RWPE2 (cell line): ENCODE data around the gene LMX1A.

Experiments used
- ATAC-seq: fragments of 200-7000 bp; cut with Tn5 transposase; 3 replicates; pipeline ENCODE4 v1.9.1; 2021; ENCODE audit warnings: low read depth
- DNase-seq: peaks from one replicate; pipeline ENCODE4 v3.0.0-alpha.2; 2020; ENCODE audit warnings: low spot score
- H3K27ac ChIP-seq: fragments of 450-650 bp; 2 replicates; pipeline ENCODE4 v1.5.1; 2017; ENCODE audit warnings: mild to moderate bottlenecking; ENCODE audit not compliant: poor library complexity, severe bottlenecking
- H3K27me3 ChIP-seq: fragments of 250-450 bp; sonication (Bioruptor Pico); 2 replicates; pipeline ENCODE4 v1.5.1; 2021; ENCODE audit warnings: mild to moderate bottlenecking, moderate library complexity; ENCODE audit not compliant: insufficient read depth, poor library complexity, severe bottlenecking
- H3K36me3 ChIP-seq: fragments of 250-450 bp; sonication (Bioruptor Pico); 2 replicates; pipeline ENCODE4 v1.5.1; 2020; ENCODE audit warnings: low read depth, mild to moderate bottlenecking, moderate library complexity
- H3K4me1 ChIP-seq: fragments of 250-450 bp; sonication (Bioruptor Pico); 2 replicates; pipeline ENCODE4 v1.5.1; 2021; ENCODE audit warnings: mild to moderate bottlenecking, moderate library complexity; ENCODE audit not compliant: insufficient read depth, poor library complexity, severe bottlenecking
- H3K4me3 ChIP-seq: fragments of 250-450 bp; sonication (Bioruptor Pico); 2 replicates; pipeline ENCODE4 v1.5.1; 2021; ENCODE audit warnings: mild to moderate bottlenecking, moderate library complexity; ENCODE audit not compliant: severe bottlenecking
- H3K9me3 ChIP-seq: fragments of 250-450 bp; sonication (Bioruptor Pico); 2 replicates; pipeline ENCODE4 v1.5.1; 2021; ENCODE audit warnings: mild to moderate bottlenecking, moderate library complexity; ENCODE audit not compliant: severe bottlenecking
- TF ChIP-seq, protein P1 (sequence below): fragments of 450-650 bp; IDR thresholded peaks from one replicate; pipeline ENCODE4 v1.5.1; 2017; ENCODE audit warnings: mild to moderate bottlenecking, moderate library complexity; ENCODE audit not compliant: poor library complexity, severe bottlenecking

LMX1A gene

DNA sequence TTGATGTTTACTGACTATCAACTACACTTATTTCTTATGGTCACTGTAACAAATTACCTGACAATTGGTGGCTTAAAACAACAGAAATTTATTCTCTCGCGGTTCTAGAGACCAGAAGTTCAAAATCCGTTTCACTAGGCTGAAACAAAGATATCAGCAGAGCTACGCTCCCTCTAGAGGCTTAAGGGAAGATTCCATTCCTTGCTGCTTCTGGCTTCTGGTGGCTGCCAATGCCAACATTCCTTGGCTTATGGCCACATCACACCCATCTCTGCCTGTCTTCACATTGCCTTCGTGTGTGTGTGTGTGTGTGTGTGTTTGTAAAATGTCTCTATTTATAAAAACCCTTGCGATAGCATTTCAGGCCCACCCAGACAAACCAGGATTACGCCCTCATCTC lies 66.4 kb downstream of the LMX1A start:
- ATAC-seq (no peak), DNase-seq (no peak)
- H3K27ac ChIP-seq = no peak overlapping the region
- H3K9me3 ChIP-seq = no peaks in the 10 kb centered on the region
- TF ChIP-seq, protein P1, sequence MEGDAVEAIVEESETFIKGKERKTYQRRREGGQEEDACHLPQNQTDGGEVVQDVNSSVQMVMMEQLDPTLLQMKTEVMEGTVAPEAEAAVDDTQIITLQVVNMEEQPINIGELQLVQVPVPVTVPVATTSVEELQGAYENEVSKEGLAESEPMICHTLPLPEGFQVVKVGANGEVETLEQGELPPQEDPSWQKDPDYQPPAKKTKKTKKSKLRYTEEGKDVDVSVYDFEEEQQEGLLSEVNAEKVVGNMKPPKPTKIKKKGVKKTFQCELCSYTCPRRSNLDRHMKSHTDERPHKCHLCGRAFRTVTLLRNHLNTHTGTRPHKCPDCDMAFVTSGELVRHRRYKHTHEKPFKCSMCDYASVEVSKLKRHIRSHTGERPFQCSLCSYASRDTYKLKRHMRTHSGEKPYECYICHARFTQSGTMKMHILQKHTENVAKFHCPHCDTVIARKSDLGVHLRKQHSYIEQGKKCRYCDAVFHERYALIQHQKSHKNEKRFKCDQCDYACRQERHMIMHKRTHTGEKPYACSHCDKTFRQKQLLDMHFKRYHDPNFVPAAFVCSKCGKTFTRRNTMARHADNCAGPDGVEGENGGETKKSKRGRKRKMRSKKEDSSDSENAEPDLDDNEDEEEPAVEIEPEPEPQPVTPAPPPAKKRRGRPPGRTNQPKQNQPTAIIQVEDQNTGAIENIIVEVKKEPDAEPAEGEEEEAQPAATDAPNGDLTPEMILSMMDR = no peak
- no peak overlapping the region for H3K4me3 ChIP-seq
- H3K36me3 ChIP-seq = no peaks in the 10 kb centered on the region
- H3K27me3 ChIP-seq = peaks cover 17% of the 10 kb centered on the region
- no peaks in the 10 kb centered on the region for H3K4me1 ChIP-seq

DNA sequence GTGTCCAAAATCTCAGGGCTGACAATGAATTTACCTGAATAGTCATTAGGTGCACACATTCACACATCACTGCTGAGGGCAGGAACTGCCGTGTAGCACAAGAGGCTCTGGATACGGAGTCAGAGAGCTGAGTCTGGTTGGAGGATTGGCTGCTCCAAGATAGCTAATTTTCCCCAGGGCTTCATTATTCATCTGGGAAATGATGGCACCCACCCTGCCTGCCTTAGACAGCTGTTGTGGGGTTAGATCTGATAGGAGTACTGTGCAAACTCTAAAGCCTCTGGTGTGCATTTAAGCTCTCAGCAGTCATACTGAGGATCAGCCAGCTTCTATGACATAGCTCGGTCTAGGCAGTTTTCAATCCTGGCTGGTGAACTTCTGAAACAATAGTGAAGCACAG lies 67.0 kb downstream of the LMX1A start:
- Histone ChIP-seq H3K4me1 (no peaks in the 10 kb centered on the region), H3K27ac (no peak overlapping the region)
- ATAC-seq = no peak

DNA sequence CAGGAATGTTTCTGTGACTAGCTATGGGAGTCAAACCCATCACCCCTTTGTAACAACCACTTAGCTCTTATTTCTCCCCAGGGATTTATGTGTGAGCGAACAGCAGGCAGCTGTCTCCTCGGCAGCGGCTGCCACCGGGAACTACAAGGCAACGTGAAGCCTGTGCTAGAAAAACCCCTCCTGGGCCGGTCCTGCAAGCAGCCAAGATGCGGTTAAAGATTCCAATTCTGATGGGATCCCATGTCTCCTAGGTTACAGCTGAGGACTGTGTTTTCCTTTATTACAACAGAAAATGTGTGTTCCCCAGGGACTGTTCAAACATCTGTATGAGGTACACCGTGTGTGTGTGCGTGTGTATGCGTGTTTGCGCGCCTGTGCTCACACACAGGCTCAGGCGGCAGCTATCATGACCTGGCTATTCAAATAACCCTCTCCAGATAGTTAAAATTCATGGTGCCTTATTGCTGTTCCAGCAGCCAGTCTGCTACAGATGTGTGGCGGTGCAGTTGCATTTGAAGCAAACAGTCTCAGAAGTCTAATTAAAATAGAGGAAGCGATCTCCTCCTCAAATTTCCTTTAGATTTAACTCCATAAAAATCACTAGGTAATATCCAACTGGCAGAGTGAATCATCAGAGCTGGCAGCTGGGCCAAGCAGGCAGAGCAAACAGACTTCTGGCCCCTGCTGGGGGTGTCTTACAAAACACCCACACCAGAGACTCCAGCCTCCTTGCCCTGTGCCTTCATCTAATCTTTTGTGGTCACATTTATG lies 68.0 kb downstream of the LMX1A start:
- no peak overlapping the region for H3K27ac ChIP-seq
- H3K4me1 ChIP-seq = no peaks in the 10 kb centered on the region
- H3K27me3 ChIP-seq = peaks cover 29% of the 10 kb centered on the region
- H3K36me3 ChIP-seq = no peaks in the 10 kb centered on the region
- H3K4me3 ChIP-seq = no peak overlapping the region
- ATAC-seq = peak; percentile 48; the same call in 2 of the 3 replicates
- H3K9me3 ChIP-seq = no peaks in the 10 kb centered on the region
- DNase-seq = no peak
- TF ChIP-seq, protein P1 = no peak

More for the DNA sequence above, 67.0 kb downstream of the LMX1A start:
- DNase-seq = no peak
- TF ChIP-seq, protein P1 = no peak
- Histone ChIP-seq H3K36me3 (no peaks in the 10 kb centered on the region), H3K27me3 (peaks cover 22% of the 10 kb centered on the region), H3K9me3 (no peaks in the 10 kb centered on the region), H3K4me3 (no peak overlapping the region)

DNA sequence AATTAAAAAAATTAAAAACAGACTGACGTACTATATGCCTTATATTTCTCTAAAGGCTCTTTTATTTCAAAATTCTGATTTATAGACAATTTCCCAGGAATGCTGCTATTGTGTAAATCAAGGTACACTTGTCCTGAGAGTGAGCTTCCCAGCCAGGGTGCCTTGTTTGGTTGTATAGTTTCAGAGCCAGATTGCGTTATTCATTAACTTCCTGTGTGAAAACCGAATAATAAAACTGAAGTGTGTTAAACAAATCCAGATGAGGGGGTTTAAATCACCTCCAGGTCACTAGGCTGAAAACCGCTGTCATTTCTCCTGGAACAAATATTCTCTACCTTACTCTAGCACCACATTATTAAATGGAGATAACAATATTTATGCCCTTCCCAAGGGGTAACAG lies 68.7 kb downstream of the LMX1A start:
- TF ChIP-seq, protein P1 = no peak
- H3K27me3 ChIP-seq = peaks cover 29% of the 10 kb centered on the region
- H3K4me1 ChIP-seq = no peaks in the 10 kb centered on the region
- H3K9me3 ChIP-seq = no peaks in the 10 kb centered on the region
- no peak overlapping the region for H3K4me3 ChIP-seq
- H3K36me3 ChIP-seq = no peaks in the 10 kb centered on the region
- DNase-seq = no peak
- ATAC-seq = no peak
- H3K27ac ChIP-seq = no peak overlapping the region

DNA sequence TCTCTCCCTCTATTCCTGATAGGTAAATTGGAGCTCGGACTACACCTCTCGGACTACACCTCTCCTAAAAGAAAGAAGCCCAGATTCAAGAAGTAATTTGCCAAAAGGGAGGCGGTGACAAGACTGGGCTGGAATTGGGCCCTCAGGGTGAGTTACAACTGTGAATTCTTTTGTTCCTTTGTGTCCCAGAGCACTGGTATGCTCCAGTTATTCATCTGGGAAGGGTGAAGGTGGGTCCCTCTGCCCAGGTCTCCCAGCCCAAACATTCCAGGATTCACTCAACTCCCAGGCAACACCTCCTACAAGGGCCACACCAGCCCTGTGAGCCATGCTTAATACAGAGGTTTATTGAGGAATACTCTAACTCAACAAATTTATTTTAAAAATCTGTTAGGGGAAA lies 69.2 kb downstream of the LMX1A start:
- Histone ChIP-seq H3K36me3 (no peaks in the 10 kb centered on the region), H3K4me1 (no peaks in the 10 kb centered on the region), H3K4me3 (no peak overlapping the region), H3K9me3 (no peaks in the 10 kb centered on the region), H3K27ac (no peak overlapping the region), H3K27me3 (peaks cover 29% of the 10 kb centered on the region)
- DNase-seq = no peak
- ATAC-seq = no peak
- TF ChIP-seq, protein P1 = no peak
